Stimulated activated CD4-positive, alpha-beta T cell treated with anti-CD3 and anti-CD28 coated beads, Interleukin-15, amount 100 ng/mL, for 1 hour (primary cell): Measurements from ENCODE around the gene ZNF25.
"Not testable (repeated sequence)": the region's sequence is repeated elsewhere in the genome, so short reads cannot be mapped to it uniquely, and the experiment has no call there.

ENCODE experiments used
- DNase-seq, 2 donors: peaks; one replicate each; pipeline ENCODE4 v3.0.0-alpha.2; 2020; ENCODE audit warnings: low read depth in 1 of 2, low spot score in 1 of 2

Gene ZNF25

GRCh38 chr10:37948210-37948609 is 28.2 kb downstream of the ZNF25 start:
- no peak for DNase-seq

GRCh38 chr10:37947526-37947925 is 28.9 kb downstream of the ZNF25 start:
- DNase-seq: no peak

GRCh38 chr10:37937864-37938263 is 38.6 kb downstream of the ZNF25 start:
- DNase-seq: no peak

- no peak for DNase-seq
Observed at GRCh38 chr10:37934791-37935190, 41.7 kb downstream of the ZNF25 start.

- no peak for DNase-seq
Observed at GRCh38 chr10:37930423-37930822, 46.0 kb downstream of the ZNF25 start.

GRCh38 chr10:37908165-37908564 is 68.3 kb downstream of the ZNF25 start:
- not testable (repeated sequence) for DNase-seq

GRCh38 chr10:37906382-37906781 is 70.1 kb downstream of the ZNF25 start:
- no peak for DNase-seq
